Activated CD4-positive, alpha-beta T cell treated with anti-CD3 and anti-CD28 coated beads for 48 hours (primary cell): Measurements from ENCODE around the gene NKX3-2.

Source experiments
- DNase-seq: peaks from one replicate; pipeline ENCODE4 v3.0.0-alpha.2; 2020

Gene NKX3-2

DNA sequence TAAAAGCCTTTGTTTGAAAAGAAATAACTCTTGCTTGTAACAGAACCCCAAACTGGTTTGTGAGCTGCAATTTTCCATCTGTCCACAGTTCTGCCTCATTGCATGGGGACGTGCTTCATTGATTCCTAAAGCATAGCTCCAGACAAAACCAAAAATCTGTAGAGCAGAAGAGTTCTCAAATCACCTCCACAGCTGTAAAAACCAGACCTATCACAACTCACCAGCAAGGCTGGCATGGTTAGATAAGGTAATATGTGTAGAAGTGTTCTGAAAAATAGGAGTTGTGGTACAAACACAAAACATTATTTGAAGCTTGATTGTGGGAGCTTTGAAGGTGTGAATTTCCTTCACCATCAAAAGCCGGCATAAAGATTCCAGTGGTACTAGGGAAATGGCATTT, 47.7 kb downstream of the NKX3-2 start:
- DNase-seq: no peak

DNA sequence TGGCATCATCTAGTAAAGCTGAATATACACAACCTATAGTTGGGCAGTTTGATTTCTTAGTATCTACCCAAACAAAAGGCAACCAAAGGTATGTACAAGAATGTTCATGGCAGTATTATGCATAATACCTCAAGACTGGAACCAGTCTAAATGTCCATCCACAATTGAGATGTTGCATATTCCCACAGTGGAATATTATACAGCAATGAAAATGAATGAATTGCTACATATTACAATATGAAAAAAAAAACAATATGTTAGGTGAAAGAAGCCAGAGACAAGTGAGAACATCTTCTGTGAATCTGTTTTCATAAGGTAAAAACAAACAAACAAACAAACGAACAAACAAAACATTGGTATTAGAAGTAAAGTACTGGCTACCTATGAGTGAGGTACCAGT, 48.6 kb downstream of the NKX3-2 start:
- no peak for DNase-seq

DNA sequence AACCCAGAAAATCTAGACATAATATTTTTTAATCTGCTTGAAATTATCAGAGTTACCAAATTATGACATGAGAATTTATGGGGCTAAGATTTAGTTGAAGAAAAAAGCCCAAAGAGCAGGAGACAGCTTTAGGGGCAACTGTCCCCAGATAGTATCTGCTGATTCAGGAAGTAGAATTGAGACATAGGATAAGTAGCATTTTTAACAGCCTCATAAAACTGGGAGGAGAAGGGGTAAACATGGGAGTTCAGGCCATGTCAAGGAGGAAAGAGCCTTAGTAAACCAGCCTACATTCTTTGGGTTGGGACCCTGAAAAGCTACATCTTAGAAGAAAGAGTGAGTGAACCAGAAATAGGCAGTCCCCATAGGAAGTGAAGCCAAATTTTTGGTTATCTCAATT, 50.5 kb downstream of the NKX3-2 start:
- no peak for DNase-seq

DNA sequence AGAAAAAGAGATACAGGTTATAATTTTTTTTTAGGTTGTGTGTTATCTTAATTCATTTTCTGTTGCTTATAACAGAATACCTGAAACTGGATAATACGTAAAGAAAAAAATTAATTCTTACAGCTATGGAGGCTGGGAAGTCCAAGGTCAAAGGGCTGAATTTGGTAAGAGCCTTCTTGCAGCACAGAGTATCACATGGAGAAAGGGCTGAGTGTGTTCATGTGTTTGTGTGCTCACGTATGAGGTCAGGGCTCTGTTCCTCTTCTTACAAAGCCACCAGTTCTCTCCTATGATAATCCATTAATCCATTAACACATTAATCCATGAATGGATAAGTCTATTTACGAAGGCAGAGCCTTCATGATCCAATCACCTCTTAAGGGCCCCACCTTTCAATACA, 51.6 kb downstream of the NKX3-2 start:
- no peak for DNase-seq
